Neural crest cell (in vitro differentiated cells): Measurements from ENCODE around the gene TMEM132A. TPM values are rescaled to one million over a fixed set of nuclear protein-coding genes. Genes with fewer than 3 reads are reported as not detected.

Experiments
- DNase-seq: peaks from one replicate; pipeline ENCODE4 v3.0.0; 2021; ENCODE audit warnings: low read depth, mixed read lengths, low spot score
- H3K27ac Mint-ChIP-seq: one replicate; pipeline ENCODE4 v1.8.0; 2021; ENCODE audit warnings: mild to moderate bottlenecking, mixed read lengths; ENCODE audit not compliant: unreplicated experiment
- H3K27me3 Mint-ChIP-seq: 2 replicates; pipeline ENCODE4 v1.8.0; 2021; ENCODE audit warnings: low read depth, mild to moderate bottlenecking, mixed read lengths
- H3K36me3 Mint-ChIP-seq: 2 replicates; pipeline ENCODE4 v1.8.0; 2021; ENCODE audit warnings: low read depth, mild to moderate bottlenecking, mixed read lengths
- H3K4me1 Mint-ChIP-seq: 2 replicates; pipeline ENCODE4 v1.8.0; 2021; ENCODE audit warnings: mixed read lengths
- H3K4me3 Mint-ChIP-seq: one replicate; pipeline ENCODE4 v1.8.0; 2021; ENCODE audit warnings: mild to moderate bottlenecking, mixed read lengths
- H3K9me3 Mint-ChIP-seq: 2 replicates; pipeline ENCODE4 v1.8.0; 2021; ENCODE audit warnings: mixed read lengths
- CTCF ChIP-seq: fragments of 200-600 bp; sonication (generic); conservative IDR thresholded peaks from 2 replicates; pipeline ENCODE4 v1.5.0; 2021; ENCODE audit warnings: antibody characterized with exemption, mild to moderate bottlenecking
- total RNA-seq: library from RNA; stranded (reverse); gene quantifications from 2 replicates; pipeline ENCODE4 v1.2.1, GENCODE V29; 2021

TMEM132A gene
- total RNA-seq, 1 donor from 2014 or later = 216 TPM

- Mint-ChIP-seq H3K36me3 (no peaks in the 10 kb centered on the region), H3K4me3 (no peak overlapping the region), H3K27ac (no peak overlapping the region), H3K27me3 (peaks cover 42% of the 10 kb centered on the region), H3K9me3 (no peaks in the 10 kb centered on the region), H3K4me1 (peaks cover 55% of the 10 kb centered on the region)
- TF ChIP-seq CTCF = no peak
- no peak for DNase-seq
These were observed 26.8 kb downstream of the TMEM132A start for GRCh38 chr11:60950933-60951605.

- no peak for TF ChIP-seq CTCF
- peaks cover 42% of the 10 kb centered on the region for H3K27me3 Mint-ChIP-seq
- no peak overlapping the region for H3K27ac Mint-ChIP-seq
- H3K9me3 Mint-ChIP-seq = no peaks in the 10 kb centered on the region
- peak overlapping the region; percentile 68 for H3K4me3 Mint-ChIP-seq
- no peaks in the 10 kb centered on the region for H3K36me3 Mint-ChIP-seq
- H3K4me1 Mint-ChIP-seq = peaks cover 50% of the 10 kb centered on the region
- DNase-seq = no peak
These were observed 27.3 kb downstream of the TMEM132A start for GRCh38 chr11:60951606-60951903.

- Mint-ChIP-seq H3K36me3 (no peaks in the 10 kb centered on the region), H3K9me3 (no peaks in the 10 kb centered on the region), H3K27me3 (peaks cover 46% of the 10 kb centered on the region), H3K27ac (no peak within 1 kb of the TSS), H3K4me3 (peak within 1 kb of the TSS; percentile 68), H3K4me1 (peaks cover 45% of the 10 kb centered on the region)
- no peak for DNase-seq
- no peak for TF ChIP-seq CTCF
These were observed 27.9 kb downstream of the TMEM132A start, which contains the start of gene SLC15A3 for GRCh38 chr11:60951904-60952741. SLC15A3 (minus strand) TSS chr11:60952176; CDS start chr11:60951551, 625 bp downstream.

- no peak for DNase-seq
- no peak for TF ChIP-seq CTCF
- Mint-ChIP-seq H3K4me3 (peak overlapping the region; percentile 68), H3K9me3 (peaks cover under 1% of the 10 kb centered on the region), H3K36me3 (no peaks in the 10 kb centered on the region), H3K27me3 (peaks cover 46% of the 10 kb centered on the region), H3K27ac (no peak overlapping the region), H3K4me1 (peaks cover 38% of the 10 kb centered on the region)
These were observed 28.5 kb downstream of the TMEM132A start for GRCh38 chr11:60952742-60953170.

- DNase-seq = no peak
- Mint-ChIP-seq H3K27ac (peak overlapping the region; percentile 12), H3K27me3 (peaks cover 40% of the 10 kb centered on the region), H3K4me3 (no peak overlapping the region), H3K9me3 (peaks cover 3% of the 10 kb centered on the region), H3K36me3 (no peaks in the 10 kb centered on the region), H3K4me1 (peaks cover 28% of the 10 kb centered on the region)
- TF ChIP-seq CTCF = no peak
These were observed 29.5 kb downstream of the TMEM132A start for GRCh38 chr11:60953781-60954180.
